Esophagus squamous epithelium (tissue), 5 donors: Measurements from ENCODE around the gene RUNX3. TPM values are rescaled to one million over a fixed set of nuclear protein-coding genes. Genes with fewer than 3 reads are reported as not detected.
A peak's percentile ranks its signal among the peaks of the same experiment; 100 is the strongest.

Experiments
- DNase-seq: peaks from one replicate; lab custom pipeline; 2025; lab: John Stamatoyannopoulos, UW
- H3K27ac ChIP-seq, 4 donors: fragments of 200-600 bp; sonication (generic); one replicate each; pipeline ENCODE4 v1.5.1; 2016 to 2019; ENCODE audit warnings: mild to moderate bottlenecking in 1 of 4
- H3K27me3 ChIP-seq, 4 donors: fragments of 200-600 bp; sonication (generic); 1 replicate in 3 of 4; 2 replicates in 1 of 4; pipeline versions ENCODE4 v1.5.1 to v1.6.0; 2017 to 2021; ENCODE audit warnings: antibody characterized with exemption in 1 of 4
- H3K36me3 ChIP-seq, 3 donors: fragments of 200-600 bp; sonication (generic); one replicate each; pipeline ENCODE4 v1.5.1; 2016 to 2019
- H3K4me1 ChIP-seq, 3 donors: fragments of 200-600 bp; sonication (generic); one replicate each; pipeline ENCODE4 v1.5.1; 2017 to 2019
- H3K4me3 ChIP-seq, 4 donors: fragments of 200-600 bp; sonication (generic); 1 replicate in 3 of 4; 2 replicates in 1 of 4; pipeline ENCODE4 v1.5.1; 2016 to 2019; ENCODE audit warnings: mild to moderate bottlenecking in 2 of 4, moderate library complexity in 1 of 4
- H3K9me3 ChIP-seq, 3 donors: fragments of 200-600 bp; sonication (generic); one replicate each; pipeline ENCODE4 v1.5.1; 2016 to 2019
- POLR2A ChIP-seq, 4 donors: fragments of 450-650 bp; IDR thresholded peaks; one replicate each; pipeline ENCODE4 v1.6.1; 2017; ENCODE audit warnings: antibody characterized with exemption in 4 of 4, mild to moderate bottlenecking in 4 of 4, moderate library complexity in 3 of 4
- WGBS, 2 donors: methylation state at CpG; one replicate each; pipeline ENCODE4 v1.1.5; 2018; 5-methylcytosine and 5-hydroxymethylcytosine counted together
- intact Hi-C: fragments of 100-400 bp; cut with DNase I; formaldehyde crosslinking; loops from one replicate; pipeline ENCODE4 v1.15.0; 2022
- total RNA-seq, 4 donors: library from RNA; depleted of rRNA; stranded (reverse); fragments of >200 nt; gene quantifications; one replicate each; pipeline ENCODE4 v1.1.0, GENCODE V29; 2016
- TF ChIP-seq, protein P1 (sequence below), 6 experiments: fragments of 450-650 bp in 4 of 6; fragments of 200-600 bp in 2 of 6; sonication (generic) in 2 of 6; IDR thresholded peaks; one replicate each; pipeline ENCODE4 v1.5.1; 2016 to 2019; ENCODE audit warnings: antibody characterized with exemption in 6 of 6, mild to moderate bottlenecking in 4 of 6, moderate library complexity in 4 of 6
- donor health status: DM: yes; HTN: yes; CAD: no.

Gene RUNX3
- total RNA-seq, 4 donors from 2014 or later: 1.9 to 5.7 (median 3.1) TPM

DNA sequence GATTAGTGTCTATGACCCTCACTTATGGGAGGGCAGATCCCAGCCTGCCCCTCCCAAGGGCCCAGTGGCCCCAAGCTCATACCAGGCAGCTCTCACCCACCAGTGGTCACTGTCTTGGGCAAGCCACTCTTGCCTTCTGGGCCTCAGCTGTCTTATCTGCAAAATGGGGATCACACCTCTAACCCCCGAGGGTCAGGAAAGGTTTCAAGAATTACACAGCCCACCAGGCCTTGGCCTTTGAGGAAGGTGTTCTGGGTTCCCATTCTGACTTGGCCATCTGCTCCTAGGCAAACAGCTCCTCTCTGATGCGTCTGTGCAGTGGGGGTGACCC lies 16.8 kb downstream of the RUNX3 start:
- intact Hi-C loops: no loop called here
- Histone ChIP-seq H3K9me3 (no peaks in the 10 kb centered on the region), H3K4me1 (peaks cover 0 to 18% (median 0%) of the 10 kb centered on the region in 3 donors), H3K27ac (no peak overlapping the region), H3K4me3 (no peak overlapping the region), H3K27me3 (peaks cover 0 to 25% (median 0%) of the 10 kb centered on the region in 4 donors), H3K36me3 (no peaks in the 10 kb centered on the region)
- DNase-seq: no peak
- WGBS, 2 donors: no CpG with 5 or more reads among the region's 2 CpGs
- TF ChIP-seq, protein P1, sequence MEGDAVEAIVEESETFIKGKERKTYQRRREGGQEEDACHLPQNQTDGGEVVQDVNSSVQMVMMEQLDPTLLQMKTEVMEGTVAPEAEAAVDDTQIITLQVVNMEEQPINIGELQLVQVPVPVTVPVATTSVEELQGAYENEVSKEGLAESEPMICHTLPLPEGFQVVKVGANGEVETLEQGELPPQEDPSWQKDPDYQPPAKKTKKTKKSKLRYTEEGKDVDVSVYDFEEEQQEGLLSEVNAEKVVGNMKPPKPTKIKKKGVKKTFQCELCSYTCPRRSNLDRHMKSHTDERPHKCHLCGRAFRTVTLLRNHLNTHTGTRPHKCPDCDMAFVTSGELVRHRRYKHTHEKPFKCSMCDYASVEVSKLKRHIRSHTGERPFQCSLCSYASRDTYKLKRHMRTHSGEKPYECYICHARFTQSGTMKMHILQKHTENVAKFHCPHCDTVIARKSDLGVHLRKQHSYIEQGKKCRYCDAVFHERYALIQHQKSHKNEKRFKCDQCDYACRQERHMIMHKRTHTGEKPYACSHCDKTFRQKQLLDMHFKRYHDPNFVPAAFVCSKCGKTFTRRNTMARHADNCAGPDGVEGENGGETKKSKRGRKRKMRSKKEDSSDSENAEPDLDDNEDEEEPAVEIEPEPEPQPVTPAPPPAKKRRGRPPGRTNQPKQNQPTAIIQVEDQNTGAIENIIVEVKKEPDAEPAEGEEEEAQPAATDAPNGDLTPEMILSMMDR (IDR thresholded peaks at IDR 0.05): no peak
- no peak for TF ChIP-seq POLR2A (IDR thresholded peaks at IDR 0.05)

DNA sequence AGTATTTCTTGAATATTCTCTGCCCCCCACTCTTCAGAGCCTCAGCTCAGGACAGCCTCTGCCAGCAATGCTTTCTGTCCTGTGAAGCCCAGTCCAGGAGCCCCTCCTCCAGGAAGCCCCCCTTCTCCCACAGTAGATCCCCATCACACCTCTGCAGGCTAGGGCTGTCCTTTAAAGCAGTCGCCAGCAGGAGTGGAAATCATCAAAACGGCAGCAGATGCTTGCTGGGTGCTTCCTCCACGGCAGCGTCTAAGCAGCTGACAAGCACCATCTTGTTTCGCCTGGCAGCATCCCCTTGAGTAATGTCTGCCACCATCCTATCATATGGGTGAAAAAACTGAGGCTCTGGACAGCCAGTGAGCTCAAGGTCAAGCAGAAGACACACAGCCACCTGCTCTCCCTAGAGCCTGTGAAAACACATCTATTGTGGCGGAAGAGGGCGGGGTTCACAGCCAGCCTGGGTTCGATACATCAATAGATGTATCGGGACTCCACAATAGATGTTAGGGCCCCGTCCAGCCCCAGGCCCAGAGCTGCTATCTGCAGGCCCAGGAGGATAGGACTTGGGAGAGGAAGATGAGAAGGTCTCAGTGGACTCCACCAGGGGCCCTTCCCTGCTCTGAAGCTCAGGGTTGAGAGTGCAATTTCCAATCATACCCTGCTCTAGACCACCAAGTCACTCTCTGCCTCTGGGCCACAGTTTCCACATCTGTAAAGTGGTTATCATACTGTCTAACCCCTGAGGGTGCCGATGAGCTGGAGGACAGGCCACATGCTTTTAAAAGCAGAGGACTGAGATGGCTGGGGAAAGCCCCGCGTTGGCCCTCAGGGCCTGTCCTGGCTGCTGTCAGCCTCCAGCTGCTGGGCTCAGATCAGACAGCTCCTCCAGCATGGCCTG lies 17.5 kb downstream of the RUNX3 start:
- no peak overlapping the region for H3K27ac ChIP-seq
- peaks cover 0 to 26% (median 0%) of the 10 kb centered on the region in 4 donors for H3K27me3 ChIP-seq
- H3K4me1 ChIP-seq: peaks cover 0 to 18% (median 0%) of the 10 kb centered on the region in 3 donors
- TF ChIP-seq, protein P1 (IDR thresholded peaks at IDR 0.05): no peak
- no peak for TF ChIP-seq POLR2A (IDR thresholded peaks at IDR 0.05)
- H3K4me3 ChIP-seq: no peak overlapping the region
- intact Hi-C loops: no loop called here
- WGBS, 2 donors: 45 to 60% methylated on average over 6 to 9 of the region's 13 CpGs
- H3K9me3 ChIP-seq: no peaks in the 10 kb centered on the region
- no peak for DNase-seq
- H3K36me3 ChIP-seq: no peaks in the 10 kb centered on the region

DNA sequence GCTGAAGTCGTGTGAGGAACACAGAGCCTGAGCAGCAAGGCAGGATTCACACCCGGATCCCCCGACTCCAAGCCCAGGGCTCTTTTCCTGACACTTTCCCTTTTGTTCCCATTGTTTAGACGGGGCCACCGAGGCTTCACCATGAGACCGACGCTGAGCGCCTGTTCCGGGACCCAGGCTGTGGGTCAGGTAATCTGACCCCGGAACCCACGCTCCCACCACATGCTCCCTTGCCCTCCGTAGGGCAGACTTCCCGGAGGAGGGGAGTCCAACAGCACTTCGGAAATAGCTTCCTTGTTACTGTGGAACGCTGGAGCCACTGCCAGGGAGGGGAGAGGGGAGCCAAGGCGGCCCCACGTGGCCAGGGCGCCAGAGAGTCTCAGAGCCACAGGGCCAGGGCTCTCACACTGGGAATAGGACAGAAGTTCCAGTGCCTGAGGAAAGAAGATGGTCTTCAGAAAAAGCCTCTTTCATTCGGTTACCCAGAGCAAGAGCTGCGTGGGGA lies 18.4 kb downstream of the RUNX3 start:
- no peak overlapping the region for H3K4me3 ChIP-seq
- H3K36me3 ChIP-seq: no peaks in the 10 kb centered on the region
- peaks cover 0 to 29% (median 0%) of the 10 kb centered on the region in 4 donors for H3K27me3 ChIP-seq
- no peaks in the 10 kb centered on the region for H3K9me3 ChIP-seq
- H3K27ac ChIP-seq: peak overlapping the region; percentile 16 to 50 (median 26)
- DNase-seq: no peak
- 86 to 90% methylated on average over 5 to 6 of the region's 20 CpGs for WGBS, 2 donors
- intact Hi-C loops: no loop called here
- TF ChIP-seq, protein P1 (IDR thresholded peaks at IDR 0.05): no peak
- TF ChIP-seq POLR2A (IDR thresholded peaks at IDR 0.05): no peak
- H3K4me1 ChIP-seq: peaks cover 0 to 18% (median 0%) of the 10 kb centered on the region in 3 donors

DNA sequence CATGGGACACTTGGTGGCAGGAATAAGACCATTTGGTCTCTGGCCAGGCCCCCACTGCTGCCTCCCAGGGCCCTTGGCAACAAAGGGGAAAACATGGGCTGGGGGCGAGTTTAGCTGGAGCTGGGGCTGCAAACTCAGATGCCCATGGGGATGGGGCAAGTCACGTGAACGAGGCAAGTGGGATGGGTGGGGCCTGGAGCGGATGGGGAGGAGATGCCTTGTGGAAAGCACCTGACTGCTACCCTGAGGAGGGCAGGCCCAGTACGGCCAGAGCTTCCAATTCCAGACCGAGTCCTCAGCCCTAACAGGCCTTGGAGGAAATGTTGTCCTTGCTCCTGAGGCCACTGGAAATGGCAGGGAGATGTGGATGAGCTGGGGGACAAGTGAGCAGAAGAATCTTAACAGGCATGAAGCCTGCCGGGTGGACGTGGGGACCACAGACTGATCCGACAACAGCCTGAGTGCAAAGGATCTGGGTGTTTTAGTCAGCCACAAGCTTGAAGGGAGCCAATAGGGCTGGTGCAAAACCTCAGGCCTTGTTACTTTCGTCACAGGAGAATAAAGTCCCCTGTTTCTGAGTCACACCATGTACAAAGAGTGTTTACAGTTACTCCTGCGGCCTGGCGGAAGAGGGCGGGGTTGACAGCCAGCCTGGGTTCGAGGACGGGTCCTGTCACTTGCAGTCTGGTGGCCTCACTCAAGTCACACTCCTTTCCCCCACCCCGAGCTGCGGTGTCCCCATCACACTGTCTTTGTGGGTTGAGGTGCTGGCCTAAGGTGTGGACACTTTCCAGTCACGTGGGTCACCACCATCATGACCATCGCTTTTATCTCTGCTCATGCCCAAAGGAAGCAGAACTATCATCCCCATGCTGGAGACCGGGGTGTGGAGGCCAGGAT lies 19.1 kb downstream of the RUNX3 start:
- Histone ChIP-seq H3K4me1 (peaks cover 0 to 15% (median 0%) of the 10 kb centered on the region in 3 donors), H3K27me3 (peaks cover 0 to 22% (median 0%) of the 10 kb centered on the region in 4 donors), H3K4me3 (no peak overlapping the region), H3K9me3 (no peaks in the 10 kb centered on the region), H3K36me3 (peaks cover 0 to 3% (median 0%) of the 10 kb centered on the region in 3 donors), H3K27ac (peak overlapping the region; percentile 16 to 61 (median 38))
- intact Hi-C loops: no loop called here
- WGBS, 2 donors: 58 to 83% methylated on average over 8 to 10 of the region's 20 CpGs
- peak in 1 of 4 donors; percentile 70 for TF ChIP-seq POLR2A (IDR thresholded peaks at IDR 0.05)
- TF ChIP-seq, protein P1 (IDR thresholded peaks at IDR 0.05): no peak
- no peak for DNase-seq
